Liver (tissue), 9 donors: ENCODE data around the gene ZNF519. TPM values are rescaled to one million over a fixed set of nuclear protein-coding genes. Genes with fewer than 3 reads are reported as not detected.

ENCODE experiments used
- DNase-seq: peaks from one replicate; pipeline ENCODE4 v3.0.0-alpha.2; 2017; ENCODE audit warnings: low spot score
- H3K27ac ChIP-seq, 2 donors: one replicate each; pipeline ENCODE4 v1.7.0; 2013; ENCODE audit warnings: inconsistent platforms in 2 of 2, low read length in 2 of 2, control low read depth in 1 of 2, low read depth in 1 of 2, mild to moderate bottlenecking in 1 of 2
- H3K27me3 ChIP-seq, 4 donors: one replicate each; pipeline versions ENCODE4 v1.6.1 to v1.7.0; 2013; ENCODE audit warnings: low read length in 3 of 4, inconsistent platforms in 1 of 4, mild to moderate bottlenecking in 1 of 4, moderate library complexity in 1 of 4; ENCODE audit not compliant: control insufficient read depth in 4 of 4, insufficient read depth in 4 of 4
- H3K36me3 ChIP-seq, 4 donors: one replicate each; pipeline versions ENCODE4 v1.6.1 to v1.7.0; 2013; ENCODE audit warnings: low read length in 3 of 4, mild to moderate bottlenecking in 3 of 4, low read depth in 1 of 4, moderate library complexity in 1 of 4; ENCODE audit not compliant: control insufficient read depth in 4 of 4, insufficient read depth in 3 of 4
- H3K4me1 ChIP-seq, 4 donors: one replicate each; pipeline versions ENCODE4 v1.6.1 to v1.7.0; 2013; ENCODE audit warnings: low read length in 3 of 4, mild to moderate bottlenecking in 3 of 4, moderate library complexity in 1 of 4; ENCODE audit not compliant: control insufficient read depth in 4 of 4, insufficient read depth in 4 of 4
- H3K4me3 ChIP-seq, 3 donors: one replicate each; pipeline versions ENCODE4 v1.6.1 to v1.7.0; 2013; ENCODE audit warnings: low read length in 3 of 3, control low read depth in 1 of 3, low read depth in 1 of 3, mild to moderate bottlenecking in 1 of 3
- H3K9ac ChIP-seq, 2 donors: one replicate each; pipeline ENCODE4 v1.7.0; 2013; ENCODE audit warnings: low read length in 2 of 2, mild to moderate bottlenecking in 2 of 2, moderate library complexity in 2 of 2, control low read depth in 1 of 2, low read depth in 1 of 2
- H3K9me3 ChIP-seq, 4 donors: one replicate each; pipeline versions ENCODE4 v1.6.1 to v1.7.0; 2013; ENCODE audit warnings: low read length in 3 of 4; ENCODE audit not compliant: control insufficient read depth in 4 of 4
- CTCF ChIP-seq: fragments of 150-350 bp; IDR thresholded peaks from 2 replicates; pipeline ENCODE4 v1.5.1; 2017; ENCODE audit warnings: improper control_type of control experiment, low read depth, low read length; ENCODE audit not compliant: missing input control
- EGR1 ChIP-seq, 2 donors: IDR thresholded peaks; 2 replicates each; pipeline ENCODE4 v1.6.1; 2016 to 2018; ENCODE audit warnings: antibody characterized with exemption in 2 of 2, low read depth in 2 of 2
- FOXA1 ChIP-seq: IDR thresholded peaks from 2 replicates; pipeline ENCODE4 v1.6.1; 2016; ENCODE audit warnings: antibody characterized with exemption
- FOXA2 ChIP-seq: IDR thresholded peaks from 2 replicates; pipeline ENCODE4 v1.6.1; 2016; ENCODE audit warnings: antibody characterized with exemption
- GABPA ChIP-seq, 2 donors: IDR thresholded peaks in 1 of 2; conservative IDR thresholded peaks in 1 of 2; 2 replicates each; pipeline ENCODE4 v1.6.1; 2016; ENCODE audit warnings: antibody characterized with exemption in 2 of 2, mild to moderate bottlenecking in 1 of 2, moderate library complexity in 1 of 2
- HNF4A ChIP-seq, 2 donors: conservative IDR thresholded peaks; 2 replicates each; pipeline ENCODE4 v1.6.1; 2016; ENCODE audit warnings: antibody characterized with exemption in 2 of 2, mild to moderate bottlenecking in 2 of 2
- HNF4G ChIP-seq: IDR thresholded peaks from 2 replicates; pipeline ENCODE4 v1.6.1; 2016; ENCODE audit warnings: antibody characterized with exemption
- JUND ChIP-seq, 2 donors: IDR thresholded peaks; 2 replicates each; pipeline ENCODE4 v1.6.1; 2016; ENCODE audit warnings: antibody characterized with exemption in 2 of 2
- MAX ChIP-seq: IDR thresholded peaks from 2 replicates; pipeline ENCODE4 v1.6.1; 2016; ENCODE audit warnings: antibody characterized with exemption
- NR2F2 ChIP-seq: IDR thresholded peaks from 2 replicates; pipeline ENCODE4 v1.6.1; 2016; ENCODE audit warnings: antibody characterized with exemption
- RAD21 ChIP-seq, 2 donors: IDR thresholded peaks; 2 replicates each; pipeline ENCODE4 v1.6.1; 2016; ENCODE audit warnings: antibody characterized with exemption in 2 of 2, mild to moderate bottlenecking in 2 of 2
- REST ChIP-seq: IDR thresholded peaks from 2 replicates; pipeline ENCODE4 v1.6.1; 2016; ENCODE audit warnings: antibody characterized with exemption, mild to moderate bottlenecking
- RXRA ChIP-seq, 2 donors: IDR thresholded peaks; 2 replicates each; pipeline ENCODE4 v1.6.1; 2017 to 2018; ENCODE audit warnings: antibody characterized with exemption in 2 of 2, mild to moderate bottlenecking in 1 of 2
- SP1 ChIP-seq: IDR thresholded peaks from 2 replicates; pipeline ENCODE4 v1.6.1; 2018; ENCODE audit warnings: antibody characterized with exemption, mild to moderate bottlenecking
- TAF1 ChIP-seq: conservative IDR thresholded peaks from 2 replicates; pipeline ENCODE4 v1.6.1; 2016; ENCODE audit warnings: antibody characterized with exemption, mild to moderate bottlenecking
- YY1 ChIP-seq: IDR thresholded peaks from 2 replicates; pipeline ENCODE4 v1.6.1; 2016; ENCODE audit warnings: antibody characterized with exemption, mild to moderate bottlenecking
- WGBS: extraction: QIAGEN DNeasy Blood & Tissue Kit; methylation state at CpG from one replicate; pipeline ENCODE4 v1.1.7; 2013; 5-methylcytosine and 5-hydroxymethylcytosine counted together
- polyA plus RNA-seq, 2 donors: library from polyadenylated mRNA; stranded (reverse) in 1 of 2; unstranded in 1 of 2; fragments of 200-250 nt in 1 of 2; fragments of >200 nt in 1 of 2; fragmentation: Nextera tagmentation in 1 of 2; extraction: Ambion mirVana in 1 of 2; gene quantifications; one replicate each; pipeline versions ENCODE4 v1.2.1 to v1.2.3, GENCODE V29; 2013 to 2015
- total RNA-seq, 2 donors: library from RNA; depleted of rRNA; stranded (reverse); fragments of >200 nt; gene quantifications; one replicate each; pipeline ENCODE4 v1.2.3, GENCODE V29; 2014
- donor health status: healthy.
- donor health status: healthy.
- donor health status: healthy.
- donor health status: healthy.
- donor health status: healthy.

ZNF519 gene
- total and polyA plus RNA-seq, 4 donors = 0.29 to 4.0 (median 1.1) TPM

GRCh38 chr18:14104201-14104600 is 28.0 kb downstream of the ZNF519 start:
- TF ChIP-seq YY1 (no peak), GABPA (IDR thresholded peaks at IDR 0.05 in 1 of 2, conservative IDR thresholded peaks at IDR 0.05 in 1 of 2) (no peak), CTCF (no peak), TAF1 (no peak), JUND (IDR thresholded peaks at IDR 0.05) (no peak), REST (no peak), HNF4A (conservative IDR thresholded peaks at IDR 0.05) (no peak)
- Histone ChIP-seq H3K27ac (no peak overlapping the region), H3K9ac (no peak overlapping the region), H3K4me1 (no peaks in the 10 kb centered on the region), H3K4me3 (no peak overlapping the region), H3K9me3 (peaks cover 8 to 13% (median 12%) of the 10 kb centered on the region in 4 donors), H3K36me3 (peaks cover 0 to 3% (median 1%) of the 10 kb centered on the region in 4 donors), H3K27me3 (no peaks in the 10 kb centered on the region)
- no peak for DNase-seq
- 94% methylated on average over 2 of the region's 2 CpGs for WGBS

- WGBS = 94% methylated on average over 4 of the region's 4 CpGs
- DNase-seq = no peak
- no peak overlapping the region for H3K27ac ChIP-seq
- no peak overlapping the region for H3K9ac ChIP-seq
- TF ChIP-seq HNF4G (no peak), JUND (IDR thresholded peaks at IDR 0.05) (no peak), RAD21 (IDR thresholded peaks at IDR 0.05) (no peak)
- no peaks in the 10 kb centered on the region for H3K27me3 ChIP-seq
- no peak overlapping the region for H3K4me3 ChIP-seq
- peaks cover 0 to 3% (median 1%) of the 10 kb centered on the region in 4 donors for H3K36me3 ChIP-seq
- no peaks in the 10 kb centered on the region for H3K4me1 ChIP-seq
- H3K9me3 ChIP-seq = peaks cover 0 to 10% (median 7%) of the 10 kb centered on the region in 4 donors
Observed at GRCh38 chr18:14100503-14101286, 31.5 kb downstream of the ZNF519 start.

- H3K27ac ChIP-seq = no peak overlapping the region
- WGBS = 89% methylated on average over 6 of the region's 6 CpGs
- no peaks in the 10 kb centered on the region for H3K4me1 ChIP-seq
- H3K36me3 ChIP-seq = no peaks in the 10 kb centered on the region
- no peak for DNase-seq
- H3K9me3 ChIP-seq = no peaks in the 10 kb centered on the region
- no peak overlapping the region for H3K4me3 ChIP-seq
- no peaks in the 10 kb centered on the region for H3K27me3 ChIP-seq
- H3K9ac ChIP-seq = no peak overlapping the region
- TF ChIP-seq SP1 = no peak
- TF ChIP-seq REST = no peak
- no peak for TF ChIP-seq FOXA2
- no peak for TF ChIP-seq EGR1 (IDR thresholded peaks at IDR 0.05; ENCODE audit: low read depth in 2 of 2)
- TF ChIP-seq JUND (IDR thresholded peaks at IDR 0.05) = no peak
- TF ChIP-seq FOXA1 = no peak
- no peak for TF ChIP-seq RXRA (IDR thresholded peaks at IDR 0.05)
- TF ChIP-seq YY1 = no peak
- no peak for TF ChIP-seq GABPA (IDR thresholded peaks at IDR 0.05 in 1 of 2, conservative IDR thresholded peaks at IDR 0.05 in 1 of 2)
- no peak for TF ChIP-seq MAX
- no peak for TF ChIP-seq NR2F2
- no peak for TF ChIP-seq HNF4G
Observed at GRCh38 chr18:14098428-14098827, 33.8 kb downstream of the ZNF519 start.
